Measurements from ENCODE around the gene MAP3K14.

GRCh38 chr17:45345554-45346215, 28.9 kb upstream of the MAP3K14 start:
- TF ChIP-seq CTCF (conservative IDR thresholded peaks at IDR 0.05; ENCODE audit: low read length), result no peak
- no peak for TF ChIP-seq EZH2phosphoT487 (IDR thresholded peaks at IDR 0.05; ENCODE audit: borderline replicate concordance)
